Esophagus (tissue), 2 donors: ENCODE results near the gene LYPD5. TPM values are rescaled to one million over a fixed set of nuclear protein-coding genes. Genes with fewer than 3 reads are reported as not detected.
"Not testable (repeated sequence)": the region's sequence is repeated elsewhere in the genome, so short reads cannot be mapped to it uniquely, and the experiment has no call there.

ENCODE experiments used
- H3K27ac ChIP-seq, 2 donors: one replicate each; pipeline ENCODE4 v1.5.1; 2013; ENCODE audit warnings: low read depth in 2 of 2, mild to moderate bottlenecking in 2 of 2, inconsistent platforms in 1 of 2, low read length in 1 of 2, moderate library complexity in 1 of 2
- H3K27me3 ChIP-seq, 2 donors: one replicate each; pipeline ENCODE4 v1.6.1; 2013; ENCODE audit warnings: low read length in 2 of 2, control low read depth in 1 of 2, mild to moderate bottlenecking in 1 of 2; ENCODE audit not compliant: insufficient read depth in 2 of 2, control insufficient read depth in 1 of 2
- H3K36me3 ChIP-seq, 2 donors: one replicate each; pipeline ENCODE4 v1.6.1; 2013; ENCODE audit warnings: low read length in 1 of 2; ENCODE audit not compliant: control insufficient read depth in 2 of 2, insufficient read depth in 2 of 2
- H3K4me1 ChIP-seq, 2 donors: one replicate each; pipeline ENCODE4 v1.6.1; 2013; ENCODE audit warnings: low read length in 1 of 2; ENCODE audit not compliant: control insufficient read depth in 2 of 2, insufficient read depth in 2 of 2
- H3K4me3 ChIP-seq, 2 donors: one replicate each; pipeline ENCODE4 v1.5.1; 2013; ENCODE audit warnings: low read length in 2 of 2, mild to moderate bottlenecking in 2 of 2, low read depth in 1 of 2, moderate library complexity in 1 of 2
- H3K9me3 ChIP-seq, 2 donors: one replicate each; pipeline ENCODE4 v1.6.1; 2013; ENCODE audit warnings: mild to moderate bottlenecking in 2 of 2, low read depth in 1 of 2, low read length in 1 of 2, moderate library complexity in 1 of 2; ENCODE audit not compliant: control insufficient read depth in 2 of 2, insufficient read depth in 1 of 2
- WGBS, 2 donors: extraction: QIAGEN DNeasy Blood & Tissue Kit; methylation state at CpG; one replicate each; pipeline ENCODE4 v1.1.7; 2013; 5-methylcytosine and 5-hydroxymethylcytosine counted together
- polyA plus RNA-seq, 2 donors: library from polyadenylated mRNA; stranded (reverse); fragments of 200-250 nt; gene quantifications; one replicate each; pipeline ENCODE4 v1.2.3, GENCODE V29; 2013
- donor health status: healthy with polysubstance abuse.
- donor health status: Bipolar disorder and iron deficiency.

Gene LYPD5
- polyA plus RNA-seq, 2 donors, result 3.8 to 12.3 TPM

GRCh38 chr19:43807651-43808050, 5.4 kb upstream of the LYPD5 start:
- Histone ChIP-seq H3K9me3 (no peaks in the 10 kb centered on the region), H3K4me3 (no peak overlapping the region), H3K27ac (no peak overlapping the region), H3K4me1 (no peaks in the 10 kb centered on the region), H3K36me3 (no peaks in the 10 kb centered on the region), H3K27me3 (no peaks in the 10 kb centered on the region)

- Histone ChIP-seq H3K36me3 (no peaks in the 10 kb centered on the region), H3K27me3 (no peaks in the 10 kb centered on the region), H3K27ac (no peak overlapping the region), H3K9me3 (no peaks in the 10 kb centered on the region), H3K4me3 (no peak overlapping the region), H3K4me1 (no peaks in the 10 kb centered on the region)
- 67 to 74% methylated on average over 5 of the region's 5 CpGs for WGBS, 2 donors
Observed at GRCh38 chr19:43806848-43807247, 4.6 kb upstream of the LYPD5 start.

GRCh38 chr19:43806401-43806800, 4.2 kb upstream of the LYPD5 start:
- not testable (repeated sequence) for H3K27me3 ChIP-seq, H3K36me3 ChIP-seq, H3K9me3 ChIP-seq, H3K27ac ChIP-seq, H3K4me3 ChIP-seq, H3K4me1 ChIP-seq
- 89 to 90% methylated on average over 7 of the region's 7 CpGs for WGBS, 2 donors

- Histone ChIP-seq H3K27me3 (no peaks in the 10 kb centered on the region), H3K9me3 (no peaks in the 10 kb centered on the region), H3K36me3 (no peaks in the 10 kb centered on the region), H3K4me3 (no peak overlapping the region), H3K4me1 (peaks cover 0 to 3% of the 10 kb centered on the region in 2 donors), H3K27ac (no peak overlapping the region)
- 56 to 62% methylated on average over 2 of the region's 2 CpGs for WGBS, 2 donors
Observed at GRCh38 chr19:43804432-43804831, 2.2 kb upstream of the LYPD5 start.

- Histone ChIP-seq H3K27me3 (no peaks in the 10 kb centered on the region), H3K27ac (peak overlapping the region; percentile 59 to 83), H3K36me3 (no peaks in the 10 kb centered on the region), H3K4me1 (peaks cover 0 to 9% of the 10 kb centered on the region in 2 donors), H3K4me3 (peak overlapping the region; percentile 16 to 38), H3K9me3 (no peaks in the 10 kb centered on the region)
- 31 to 50% methylated on average over 6 of the region's 6 CpGs for WGBS, 2 donors
Observed at GRCh38 chr19:43799502-43800142, 2.6 kb downstream of the LYPD5 start.

GRCh38 chr19:43798546-43799409, 3.5 kb downstream of the LYPD5 start:
- Histone ChIP-seq H3K4me1 (peaks cover 0 to 9% of the 10 kb centered on the region in 2 donors), H3K27ac (peak overlapping the region; percentile 59 to 83), H3K36me3 (no peaks in the 10 kb centered on the region), H3K4me3 (peak overlapping the region; percentile 38 to 72), H3K9me3 (no peaks in the 10 kb centered on the region), H3K27me3 (no peaks in the 10 kb centered on the region)
- WGBS, 2 donors, result 10 to 17% methylated on average over 58 to 70 of the region's 70 CpGs

GRCh38 chr19:43798026-43798545, 4.2 kb downstream of the LYPD5 start:
- H3K27me3 ChIP-seq, result no peaks in the 10 kb centered on the region
- H3K4me3 ChIP-seq, result peak overlapping the region; percentile 38 to 72
- no peaks in the 10 kb centered on the region for H3K36me3 ChIP-seq
- 35 to 36% methylated on average over 5 of the region's 5 CpGs for WGBS, 2 donors
- peak overlapping the region in 1 of 2 donors; percentile 83 for H3K27ac ChIP-seq
- peaks cover 0 to 9% of the 10 kb centered on the region in 2 donors for H3K4me1 ChIP-seq
- no peaks in the 10 kb centered on the region for H3K9me3 ChIP-seq

- H3K36me3 ChIP-seq, result no peaks in the 10 kb centered on the region
- no peaks in the 10 kb centered on the region for H3K9me3 ChIP-seq
- 91% methylated on average over 7 of the region's 7 CpGs for WGBS, 2 donors
- no peak overlapping the region for H3K4me3 ChIP-seq
- H3K27me3 ChIP-seq, result no peaks in the 10 kb centered on the region
- H3K27ac ChIP-seq, result no peak overlapping the region
- peaks cover 0 to 9% of the 10 kb centered on the region in 2 donors for H3K4me1 ChIP-seq
Observed at GRCh38 chr19:43797556-43797955, 4.7 kb downstream of the LYPD5 start.

GRCh38 chr19:43797118-43797517, 5.1 kb downstream of the LYPD5 start:
- H3K4me1 ChIP-seq, result peaks cover 0 to 9% of the 10 kb centered on the region in 2 donors
- no peaks in the 10 kb centered on the region for H3K9me3 ChIP-seq
- H3K36me3 ChIP-seq, result no peaks in the 10 kb centered on the region
- H3K27ac ChIP-seq, result no peak overlapping the region
- H3K4me3 ChIP-seq, result no peak overlapping the region
- H3K27me3 ChIP-seq, result no peaks in the 10 kb centered on the region
- 42 to 67% methylated on average over 6 of the region's 6 CpGs for WGBS, 2 donors
